IMR-90 (cell line): ENCODE data around the gene ADAMTSL1. TPM values are rescaled to one million over a fixed set of nuclear protein-coding genes. Genes with fewer than 3 reads are reported as not detected.

Experiments
- ATAC-seq: fragments of 200-7000 bp; cut with Tn5 transposase; 2 replicates; pipeline ENCODE4 v1.9.1; 2020; ENCODE audit warnings: low read depth, mild to moderate bottlenecking, moderate library complexity
- BruUV-seq: library from RNA; stranded (reverse); fragments of 400-500 nt; replicated peaks from 2 replicates; lab custom pipeline; 2021; lab: Mats Ljungman, UMichigan
- CTCF ChIA-PET: fragments of 300-600 bp; formaldehyde crosslinking; extraction: SDS; loops from one replicate; lab custom pipeline; 2021; ENCODE audit warnings: antibody characterized with exemption; lab: Yijun Ruan, JAX
- POLR2A ChIA-PET: fragments of 300-600 bp; sonication (Branson Sonifier 250); formaldehyde crosslinking; loops from one replicate; lab custom pipeline; 2022; ENCODE audit warnings: antibody characterized with exemption; ENCODE audit not compliant: unreplicated experiment; lab: Charles Lee
- DNase-seq: peaks from one replicate; pipeline ENCODE4 v3.0.0; 2013
- H2AFZ ChIP-seq: replicated peaks from 2 replicates; pipeline ENCODE3; 2013; ENCODE audit warnings: low read length, mild to moderate bottlenecking; ENCODE audit not compliant: poor library complexity
- H2AK5ac ChIP-seq: 2 replicates; pipeline ENCODE4 v1.6.1; 2013; ENCODE audit warnings: low read depth, low read length, inconsistent platforms
- H2AK9ac ChIP-seq: replicated peaks from 2 replicates; pipeline ENCODE3; 2013; ENCODE audit warnings: mild to moderate bottlenecking, low read depth, low read length, moderate library complexity; ENCODE audit not compliant: poor library complexity
- H2BK120ac ChIP-seq: 2 replicates; pipeline ENCODE4 v1.6.1; 2013; ENCODE audit warnings: low read depth, low read length, inconsistent platforms
- H2BK15ac ChIP-seq: 3 replicates; pipeline ENCODE4 v1.6.1; 2013; ENCODE audit warnings: low read depth, low read length, inconsistent platforms
- H2BK20ac ChIP-seq: 2 replicates; pipeline ENCODE4 v1.6.1; 2013; ENCODE audit warnings: low read depth, mild to moderate bottlenecking, inconsistent platforms, low read length, moderate library complexity
- H2BK5ac ChIP-seq: 2 replicates; pipeline ENCODE4 v1.6.1; 2013; ENCODE audit warnings: mild to moderate bottlenecking, low read depth, low read length, inconsistent platforms; ENCODE audit not compliant: poor library complexity, severe bottlenecking
- H3K14ac ChIP-seq: replicated peaks from 2 replicates; pipeline ENCODE4 v1.6.1; 2013; ENCODE audit warnings: low read depth, low read length, inconsistent platforms
- H3K18ac ChIP-seq: 2 replicates; pipeline ENCODE4 v1.6.1; 2013; ENCODE audit warnings: low read depth, low read length, control low read depth
- H3K23ac ChIP-seq: 2 replicates; pipeline ENCODE4 v1.6.1; 2013; ENCODE audit warnings: low read depth, low read length, inconsistent platforms
- H3K27ac ChIP-seq: 2 replicates; pipeline ENCODE4 v1.5.1; 2013; ENCODE audit warnings: mild to moderate bottlenecking, control low read depth, low read length; ENCODE audit not compliant: insufficient read depth
- H3K27me3 ChIP-seq: 2 replicates; pipeline ENCODE4 v1.6.1; 2013; ENCODE audit warnings: low read length; ENCODE audit not compliant: control insufficient read depth, insufficient read depth
- H3K36me3 ChIP-seq: 2 replicates; pipeline ENCODE4 v1.6.1; 2013; ENCODE audit warnings: low read length, mixed read lengths; ENCODE audit not compliant: control insufficient read depth, insufficient read depth
- H3K4ac ChIP-seq: 2 replicates; pipeline ENCODE4 v1.6.1; 2013; ENCODE audit warnings: low read depth, low read length, inconsistent platforms
- H3K4me1 ChIP-seq: 2 replicates; pipeline ENCODE4 v1.6.1; 2013; ENCODE audit warnings: low read length, mixed read lengths; ENCODE audit not compliant: control insufficient read depth, insufficient read depth
- H3K4me2 ChIP-seq: 2 replicates; pipeline ENCODE4 v1.6.1; 2013; ENCODE audit warnings: low read depth, mild to moderate bottlenecking, control low read depth, low read length, moderate library complexity
- H3K4me3 ChIP-seq: 2 replicates; pipeline ENCODE4 v1.5.1; 2013; ENCODE audit warnings: low read depth, mild to moderate bottlenecking, control low read depth, low read length, moderate library complexity; ENCODE audit not compliant: insufficient read depth
- H3K56ac ChIP-seq: 2 replicates; pipeline ENCODE4 v1.6.1; 2013; ENCODE audit warnings: low read length, inconsistent platforms; ENCODE audit not compliant: insufficient read depth; ENCODE audit errors: extremely low read depth
- H3K79me1 ChIP-seq, 2 experiments: 2 replicates each; pipeline ENCODE4 v1.6.1; 2013; ENCODE audit warnings: low read length in 2 of 2, inconsistent platforms in 1 of 2, low read depth in 1 of 2
- H3K9ac ChIP-seq: 2 replicates; pipeline ENCODE4 v1.6.1; 2013; ENCODE audit warnings: low read depth, low read length, control low read depth
- H3K9me1 ChIP-seq: 2 replicates; pipeline ENCODE4 v1.6.1; 2013; ENCODE audit warnings: low read length, inconsistent platforms; ENCODE audit not compliant: insufficient read depth
- H3K9me3 ChIP-seq: 2 replicates; pipeline ENCODE4 v1.6.1; 2013; ENCODE audit warnings: low read length; ENCODE audit not compliant: control insufficient read depth, insufficient read depth
- H4K20me1 ChIP-seq: 2 replicates; pipeline ENCODE4 v1.6.1; 2013; ENCODE audit warnings: low read length, inconsistent platforms; ENCODE audit not compliant: insufficient read depth
- H4K5ac ChIP-seq: 2 replicates; pipeline ENCODE4 v1.6.1; 2013; ENCODE audit warnings: mild to moderate bottlenecking, low read depth, low read length, control low read depth
- H4K8ac ChIP-seq, 2 experiments: 2 replicates each; pipeline ENCODE4 v1.6.1; 2013; ENCODE audit warnings: low read depth in 2 of 2, low read length in 2 of 2, control low read depth in 1 of 2, inconsistent platforms in 1 of 2
- H4K91ac ChIP-seq: 2 replicates; pipeline ENCODE4 v1.6.1; 2013; ENCODE audit warnings: low read depth, low read length, inconsistent platforms; ENCODE audit not compliant: insufficient read depth
- BHLHE40 ChIP-seq: fragments of 150-350 bp; IDR thresholded peaks from 2 replicates; pipeline ENCODE4 v1.6.1; 2016; ENCODE audit warnings: mild to moderate bottlenecking, low read depth, low read length
- CEBPB ChIP-seq: IDR thresholded peaks from 2 replicates; pipeline ENCODE4 v1.6.1; 2012; ENCODE audit warnings: low read depth, low read length, improper control_type of control experiment
- CHD1 ChIP-seq: IDR thresholded peaks from 2 replicates; pipeline ENCODE4 v1.6.1; 2012; ENCODE audit warnings: low read depth, low read length, improper control_type of control experiment
- CTCF ChIP-seq: conservative IDR thresholded peaks from 2 replicates; pipeline ENCODE4 v1.5.1; 2012; ENCODE audit warnings: mild to moderate bottlenecking, low read depth, low read length, improper control_type of control experiment
- ELK1 ChIP-seq: fragments of 150-350 bp; IDR thresholded peaks from 2 replicates; pipeline ENCODE4 v1.6.1; 2016; ENCODE audit warnings: low read depth, mild to moderate bottlenecking, low read length, moderate library complexity, borderline replicate concordance
- FOS ChIP-seq: fragments of 150-350 bp; IDR thresholded peaks from 2 replicates; pipeline ENCODE4 v1.6.1; 2016; ENCODE audit warnings: low read depth, low read length
- MAZ ChIP-seq: IDR thresholded peaks from 2 replicates; pipeline ENCODE4 v1.6.1; 2012; ENCODE audit warnings: low read depth, mild to moderate bottlenecking, low read length, improper control_type of control experiment, moderate library complexity, borderline replicate concordance
- MXI1 ChIP-seq: IDR thresholded peaks from 2 replicates; pipeline ENCODE4 v1.6.1; 2012; ENCODE audit warnings: low read depth, mild to moderate bottlenecking, low read length, moderate library complexity, borderline replicate concordance
- NFE2L2 ChIP-seq: fragments of 150-350 bp; IDR thresholded peaks from 2 replicates; pipeline ENCODE4 v1.6.1; 2016; ENCODE audit warnings: low read depth, mild to moderate bottlenecking, low read length
- POLR2A ChIP-seq: IDR thresholded peaks from 2 replicates; pipeline ENCODE4 v1.6.1; 2012; ENCODE audit warnings: mild to moderate bottlenecking, low read depth, low read length
- RAD21 ChIP-seq: IDR thresholded peaks from 2 replicates; pipeline ENCODE4 v1.6.1; 2012; ENCODE audit warnings: low read length, improper control_type of control experiment
- SMC3 ChIP-seq: fragments of 150-350 bp; IDR thresholded peaks from 2 replicates; pipeline ENCODE4 v1.6.1; 2016; ENCODE audit warnings: low read depth, mild to moderate bottlenecking, antibody characterized with exemption, low read length, moderate library complexity
- WGBS, 2 experiments: methylation state at CpG; one replicate each; pipeline versions ENCODE4 v1.1.5 to v1.1.7; 2013; ENCODE audit warnings: missing lambda C conversion rate in 2 of 2; ENCODE audit not compliant: insufficient read length in 1 of 2; ENCODE audit errors: extremely low coverage in 2 of 2; 5-methylcytosine and 5-hydroxymethylcytosine counted together
- dilution Hi-C: fragments of 300-500 bp; cut with HindIII; formaldehyde crosslinking; loops from one replicate; pipeline ENCODE4 v1.14.3; 2018; ENCODE audit warnings: low sequenced_read_pairs; ENCODE audit not compliant: unreplicated experiment
- in situ Hi-C: fragments of 300-500 bp; cut with MboI; formaldehyde crosslinking; loops from 3 replicates; pipeline ENCODE4 v1.14.3; 2019; ENCODE audit warnings: low sequenced_read_pairs, inconsistent platforms, mixed read lengths
- intact Hi-C: fragments of 100-400 bp; cut with micrococcal nuclease; formaldehyde crosslinking; loops from 2 replicates; pipeline ENCODE4 v1.10.0; 2022
- polyA plus RNA-seq, 3 experiments: library from polyadenylated mRNA; depleted of rRNA; stranded (reverse); fragments of >200 nt; gene quantifications; 2 replicates each; pipeline ENCODE4 v1.2.3, GENCODE V29; 2012; ENCODE audit warnings: low replicate concordance in 1 of 3
- total RNA-seq: library from RNA; depleted of rRNA; stranded (reverse); fragments of >200 nt; gene quantifications from 2 replicates; pipeline ENCODE4 v1.2.3, GENCODE V29; 2012

Gene ADAMTSL1
- total and polyA plus RNA-seq, 2 of the 4 experiments (the other 2 are of a cell fraction): 38.2 to 62.2 TPM

- POLR2A ChIA-PET: interaction anchor here (0.6 kb wide), 1 partner anchor 180 kb away, joined by 3 read pairs; no protein-coding TSS in a partner anchor
- H3K4me3 ChIP-seq: no peak overlapping the region
Observed at GRCh38 chr9:18684593-18685317, 210.8 kb downstream of the ADAMTSL1 start.

More at GRCh38 chr9:18684593-18685317, 210.8 kb downstream of the ADAMTSL1 start:
- no peaks in the 10 kb centered on the region for H3K27me3 ChIP-seq
- no peaks in the 10 kb centered on the region for H3K36me3 ChIP-seq
- ATAC-seq (no peak), DNase-seq (no peak)
- WGBS, 2 experiments: no CpG with 5 or more reads among the region's 5 CpGs
- no peaks in the 10 kb centered on the region for H3K79me1 ChIP-seq
- no peak overlapping the region for H2BK120ac ChIP-seq
- H4K91ac ChIP-seq: no peak overlapping the region
- no peaks in the 10 kb centered on the region for H3K9me3 ChIP-seq
- no peak overlapping the region for H2BK20ac ChIP-seq
- no peak for TF ChIP-seq MAZ
- no peak for TF ChIP-seq FOS
- no peak for TF ChIP-seq POLR2A
- no peak for TF ChIP-seq RAD21
- TF ChIP-seq NFE2L2: no peak
- no peak for TF ChIP-seq CHD1
- no peak for TF ChIP-seq ELK1
- TF ChIP-seq CTCF: no peak
- no peak for TF ChIP-seq BHLHE40
- no peak for TF ChIP-seq MXI1
- TF ChIP-seq CEBPB: no peak
- no peak for TF ChIP-seq SMC3
- H3K56ac ChIP-seq: no peak overlapping the region
- dilution Hi-C loops (no loop called here), in situ Hi-C loops (no loop called here), intact Hi-C loops (no loop called here)
- CTCF ChIA-PET: interaction anchor here (0.6 kb wide), 1 partner anchor 28 kb away, joined by 4 read pairs; no protein-coding TSS in a partner anchor
- no peaks in the 10 kb centered on the region for H3K9me1 ChIP-seq
- no peak overlapping the region for H3K4me2 ChIP-seq
- BruUV-seq: no TSS peak
- no peaks in the 10 kb centered on the region for H3K4me1 ChIP-seq
- H4K8ac ChIP-seq: no peak overlapping the region
- no peak overlapping the region for H4K5ac ChIP-seq
- H4K20me1 ChIP-seq: no peaks in the 10 kb centered on the region
- no peak overlapping the region for H3K23ac ChIP-seq
- H3K14ac ChIP-seq: no peak overlapping the region
- H2AFZ ChIP-seq: no peak overlapping the region
- no peak overlapping the region for H3K4ac ChIP-seq
- H2BK5ac ChIP-seq: no peak overlapping the region
- H3K9ac ChIP-seq: no peak overlapping the region
- H2AK5ac ChIP-seq: no peak overlapping the region
- no peak overlapping the region for H3K27ac ChIP-seq
- no peak overlapping the region for H3K18ac ChIP-seq
- H2BK15ac ChIP-seq: no peak overlapping the region
- H2AK9ac ChIP-seq: no peak overlapping the region
